H1 (cell line): Measurements from ENCODE around the gene IRAK3. TPM values are rescaled to one million over a fixed set of nuclear protein-coding genes. Genes with fewer than 3 reads are reported as not detected.

Experiments used
- CTCF ChIA-PET: fragments of 300-600 bp; sonication (Branson Sonifier 250); formaldehyde crosslinking; loops from one replicate; lab custom pipeline; 2021; ENCODE audit not compliant: partially characterized antibody; lab: Charles Lee
- POLR2A ChIA-PET: fragments of 300-600 bp; sonication (Branson Sonifier 250); formaldehyde crosslinking; loops from one replicate; lab custom pipeline; 2021; ENCODE audit warnings: inconsistent platforms; ENCODE audit not compliant: partially characterized antibody; lab: Charles Lee
- DNase-seq, 2 experiments: peaks; one replicate each; pipeline versions ENCODE4 v3.0.0 to v3.0.0-alpha.2; 2010 to 2022; ENCODE audit warnings: low spot score in 2 of 2, low read depth in 1 of 2, mixed read lengths in 1 of 2
- FAIRE-seq: peaks from 2 replicates; lab custom pipeline; 2011; peaks lifted over from hg19 to GRCh38; lab: Jason Lieb, UNC
- H2AFZ ChIP-seq: 2 replicates; pipeline ENCODE4 v1.8.1; 2012; ENCODE audit warnings: low read length, inconsistent platforms
- H2AK5ac ChIP-seq: 2 replicates; pipeline ENCODE4 v1.6.1; 2013; ENCODE audit warnings: low read depth, low read length
- H2BK120ac ChIP-seq: replicated peaks from 2 replicates; pipeline ENCODE3; 2013; ENCODE audit warnings: low read depth, low read length, inconsistent platforms
- H2BK12ac ChIP-seq: 2 replicates; pipeline ENCODE4 v1.6.1; 2013; ENCODE audit warnings: low read depth, low read length
- H2BK15ac ChIP-seq: 2 replicates; pipeline ENCODE4 v1.6.1; 2013; ENCODE audit warnings: low read length
- H2BK20ac ChIP-seq: 2 replicates; pipeline ENCODE4 v1.6.1; 2013; ENCODE audit warnings: low read length
- H2BK5ac ChIP-seq: 2 replicates; pipeline ENCODE4 v1.6.1; 2013; ENCODE audit warnings: low read depth, low read length
- H3K14ac ChIP-seq: 2 replicates; pipeline ENCODE4 v1.6.1; 2013; ENCODE audit warnings: inconsistent platforms; ENCODE audit not compliant: insufficient read length
- H3K18ac ChIP-seq: 2 replicates; pipeline ENCODE4 v1.6.1; 2013; ENCODE audit warnings: low read length; ENCODE audit errors: extremely low read depth
- H3K23ac ChIP-seq: 2 replicates; pipeline ENCODE4 v1.6.1; 2013; ENCODE audit warnings: inconsistent platforms; ENCODE audit not compliant: insufficient read length
- H3K23me2 ChIP-seq: 2 replicates; pipeline ENCODE4 v1.6.1; 2013; ENCODE audit warnings: low read depth, low read length
- H3K27ac ChIP-seq: 2 replicates; pipeline ENCODE4 v1.6.1; 2011; ENCODE audit warnings: low read depth, low read length, inconsistent platforms
- H3K27me3 ChIP-seq, 4 experiments: replicated peaks in 1 of 4; 1 replicate in 1 of 4; 2 replicates in 3 of 4; pipeline versions ENCODE4 v1.6.1 to v1.8.1; 2011 to 2013; ENCODE audit warnings: low read length in 3 of 4, mild to moderate bottlenecking in 3 of 4, inconsistent platforms in 2 of 4, mixed read lengths in 2 of 4, moderate library complexity in 1 of 4; ENCODE audit not compliant: control insufficient read depth in 3 of 4, insufficient read depth in 3 of 4; ENCODE audit errors: extremely low read depth in 1 of 4
- H3K36me3 ChIP-seq, 4 experiments: 2 replicates each; pipeline versions ENCODE4 v1.6.1 to v1.8.1; 2011 to 2013; ENCODE audit warnings: mild to moderate bottlenecking in 4 of 4, low read length in 3 of 4, moderate library complexity in 2 of 4, control low read depth in 1 of 4, inconsistent platforms in 1 of 4; ENCODE audit not compliant: insufficient read depth in 4 of 4, control insufficient read depth in 2 of 4
- H3K4ac ChIP-seq: replicated peaks from 2 replicates; pipeline ENCODE3; 2013; ENCODE audit warnings: low read length, low read depth, mixed read lengths, inconsistent platforms; ENCODE audit not compliant: insufficient read length
- H3K4me1 ChIP-seq, 4 experiments: replicated peaks in 1 of 4; 1 replicate in 1 of 4; 2 replicates in 3 of 4; pipeline versions ENCODE4 v1.6.1 to v1.8.1; 2011 to 2013; ENCODE audit warnings: low read length in 3 of 4, inconsistent platforms in 2 of 4, mixed read lengths in 1 of 4; ENCODE audit not compliant: insufficient read depth in 4 of 4, control insufficient read depth in 3 of 4
- H3K4me2 ChIP-seq, 2 experiments: 2 replicates each; pipeline versions ENCODE4 v1.6.1 to v1.8.1; 2011 to 2013; ENCODE audit warnings: low read depth in 2 of 2, low read length in 2 of 2, control low read depth in 1 of 2, inconsistent platforms in 1 of 2, mild to moderate bottlenecking in 1 of 2; ENCODE audit not compliant: insufficient read depth in 1 of 2
- H3K4me3 ChIP-seq, 4 experiments: fragments of 200-600, 300-600 bp in 1 of 4; sonication (generic), shearing (Covaris generic), sonication (Bioruptor Twin) in 1 of 4; 2 replicates each; pipeline versions ENCODE4 v1.5.1 to v1.8.1; 2011 to 2016; ENCODE audit warnings: low read length in 4 of 4, low read depth in 3 of 4, control low read depth in 2 of 4, inconsistent platforms in 2 of 4, mild to moderate bottlenecking in 2 of 4, mixed read lengths in 1 of 4, moderate library complexity in 1 of 4; ENCODE audit not compliant: insufficient read depth in 2 of 4; ENCODE audit errors: extremely low read depth in 1 of 4
- H3K56ac ChIP-seq: replicated peaks from 2 replicates; pipeline ENCODE3; 2013; ENCODE audit warnings: low read depth, mild to moderate bottlenecking, mixed read lengths, low read length, inconsistent platforms; ENCODE audit not compliant: insufficient read length
- H3K79me1 ChIP-seq: 2 replicates; pipeline ENCODE4 v1.6.1; 2013; ENCODE audit warnings: low read depth, low read length, control low read depth
- H3K79me2 ChIP-seq, 2 experiments: 2 replicates each; pipeline versions ENCODE4 v1.6.1 to v1.8.1; 2012 to 2013; ENCODE audit warnings: low read length in 2 of 2, mild to moderate bottlenecking in 2 of 2, inconsistent platforms in 1 of 2; ENCODE audit not compliant: insufficient read depth in 2 of 2, control insufficient read depth in 1 of 2
- H3K9ac ChIP-seq, 4 experiments: replicated peaks in 1 of 4; 1 replicate in 1 of 4; 2 replicates in 3 of 4; pipeline versions ENCODE4 v1.6.1 to v1.8.1; 2011 to 2013; ENCODE audit warnings: low read depth in 3 of 4, low read length in 3 of 4, control low read depth in 2 of 4, mild to moderate bottlenecking in 2 of 4, moderate library complexity in 2 of 4, inconsistent platforms in 1 of 4; ENCODE audit errors: extremely low read depth in 1 of 4
- H3K9me3 ChIP-seq, 2 experiments: 2 replicates each; pipeline versions ENCODE4 v1.6.1 to v1.8.1; 2012 to 2013; ENCODE audit warnings: mild to moderate bottlenecking in 2 of 2, moderate library complexity in 2 of 2, control low read depth in 1 of 2, inconsistent platforms in 1 of 2, low read depth in 1 of 2, low read length in 1 of 2, mixed read lengths in 1 of 2; ENCODE audit not compliant: insufficient read depth in 2 of 2
- H4K20me1 ChIP-seq, 2 experiments: replicated peaks in 1 of 2; 2 replicates each; pipeline versions ENCODE3 to v1.8.1; 2011 to 2013; ENCODE audit warnings: inconsistent platforms in 2 of 2, low read length in 2 of 2, mild to moderate bottlenecking in 1 of 2; ENCODE audit not compliant: insufficient read depth in 2 of 2, control insufficient read depth in 1 of 2
- H4K5ac ChIP-seq: 2 replicates; pipeline ENCODE4 v1.6.1; 2013; ENCODE audit warnings: low read length, low read depth, mixed read lengths, inconsistent platforms; ENCODE audit not compliant: insufficient read length
- H4K8ac ChIP-seq: 2 replicates; pipeline ENCODE4 v1.8.0; 2013; ENCODE audit warnings: mild to moderate bottlenecking, moderate library complexity, low read length, inconsistent platforms; ENCODE audit not compliant: insufficient read depth; ENCODE audit errors: extremely low read depth
- H4K91ac ChIP-seq: replicated peaks from 2 replicates; pipeline ENCODE3; 2013; ENCODE audit warnings: low read length, mixed read lengths, inconsistent platforms; ENCODE audit not compliant: insufficient read length
- EZH2 ChIP-seq: fragments of 200-600 bp; sonication (generic); IDR thresholded peaks from 2 replicates; pipeline ENCODE4 v1.7.1; 2012; ENCODE audit warnings: low read depth, mild to moderate bottlenecking, moderate library complexity, low read length, inconsistent platforms; ENCODE audit not compliant: severe bottlenecking
- HDAC2 ChIP-seq, 2 experiments: fragments of 300-600 bp in 1 of 2; sonication (generic) in 1 of 2; IDR thresholded peaks; 2 replicates each; pipeline ENCODE4 v1.6.1; 2011 to 2012; ENCODE audit warnings: low read depth in 2 of 2, low read length in 2 of 2, mild to moderate bottlenecking in 2 of 2, moderate library complexity in 2 of 2, borderline replicate concordance in 1 of 2, inconsistent platforms in 1 of 2
- KDM4A ChIP-seq: IDR thresholded peaks from one replicate; pipeline ENCODE4 v1.7.1; 2012; ENCODE audit warnings: low read depth, mild to moderate bottlenecking, moderate library complexity, low read length, inconsistent platforms; ENCODE audit not compliant: severe bottlenecking
- NANOG ChIP-seq: IDR thresholded peaks from 2 replicates; pipeline ENCODE4 v1.6.1; 2011; ENCODE audit warnings: low read length, low read depth, mild to moderate bottlenecking, inconsistent platforms; ENCODE audit not compliant: insufficient read depth, poor library complexity, severe bottlenecking
- RXRA ChIP-seq: IDR thresholded peaks from 2 replicates; pipeline ENCODE4 v1.6.1; 2011; ENCODE audit warnings: low read depth, mild to moderate bottlenecking, low read length, moderate library complexity; ENCODE audit not compliant: insufficient read depth
- TCF12 ChIP-seq: IDR thresholded peaks from 2 replicates; pipeline ENCODE4 v1.6.1; 2011; ENCODE audit warnings: low read depth, mild to moderate bottlenecking, low read length
- YY1 ChIP-seq: IDR thresholded peaks from 2 replicates; pipeline ENCODE4 v1.6.1; 2011; ENCODE audit warnings: low read depth, mild to moderate bottlenecking, low read length
- ZNF274 ChIP-seq: IDR thresholded peaks from 2 replicates; pipeline ENCODE4 v1.7.0; 2012; ENCODE audit warnings: low read length, borderline replicate concordance; ENCODE audit errors: extremely low read depth
- WGBS, 2 experiments: shearing (Covaris generic) in 1 of 2; methylation state at CpG; one replicate each; pipeline versions ENCODE4 v1.1.6 to v1.1.7; 2013 to 2015; ENCODE audit warnings: low lambda C conversion rate in 2 of 2, mixed read lengths in 2 of 2, inconsistent platforms in 1 of 2, low coverage in 1 of 2, missing lambda C conversion rate in 1 of 2; ENCODE audit not compliant: insufficient replicate concordance in 2 of 2, insufficient coverage in 1 of 2, insufficient read length in 1 of 2; ENCODE audit errors: extremely low coverage in 1 of 2, missing lambda C conversion rate in 1 of 2; 5-methylcytosine and 5-hydroxymethylcytosine counted together
- polyA plus RNA-seq, 7 experiments: library from polyadenylated mRNA; depleted of rRNA in 3 of 7; stranded (reverse) in 5 of 7; unstranded in 2 of 7; fragments of >200 nt in 5 of 7; fragments of 200-250 nt in 2 of 7; gene quantifications; 1 replicate in 5 of 7; 2 replicates in 1 of 7; 4 replicates in 1 of 7; pipeline versions ENCODE4 v1.2.1 to v1.2.3, GENCODE V29; 2011 to 2013; ENCODE audit warnings: missing spikeins in 2 of 7, mixed read lengths in 2 of 7
- total RNA-seq: library from RNA; stranded (reverse); fragmentation: NEBNext Ultra II Directional; extraction: Animal tissue kit (Norgen Biotek cat#: 25700); gene quantifications from 2 replicates; pipeline ENCODE4 v1.2.1, GENCODE V29; 2021
- TF ChIP-seq, protein P1 (sequence below): IDR thresholded peaks from 2 replicates; pipeline ENCODE4 v1.6.1; 2012; ENCODE audit warnings: low read length, inconsistent platforms

The IRAK3 gene
- total and polyA plus RNA-seq, 2 of the 8 experiments (the other 6 are each of a cell fraction or from before 2014, with no cell fraction given) = 0.51 to 2.2 TPM

DNA sequence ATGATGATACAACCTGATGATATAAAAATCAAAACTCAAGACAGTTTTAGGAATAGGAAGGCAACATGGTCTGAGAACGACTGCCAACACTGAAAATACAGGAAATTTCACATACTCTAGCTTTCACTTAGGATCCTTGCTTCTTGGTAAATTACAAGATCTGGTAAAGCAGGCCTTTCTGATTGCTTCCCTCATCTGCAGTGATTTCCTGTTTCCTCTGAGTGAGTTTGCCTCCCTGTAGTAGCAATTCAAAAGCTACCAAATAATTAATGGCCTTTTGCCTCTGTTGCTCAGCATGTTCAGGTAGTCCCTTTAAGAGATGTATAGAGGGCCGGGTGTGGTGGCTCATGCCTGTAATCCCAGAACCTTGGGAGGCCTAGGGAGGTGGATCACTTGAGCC is 2.0 kb upstream of the IRAK3 start:
- Histone ChIP-seq H3K14ac (no peak overlapping the region), H3K18ac (no peak overlapping the region), H2BK15ac (no peak overlapping the region), H3K4ac (no peak overlapping the region), H3K79me2 (no peaks in the 10 kb centered on the region), H2BK5ac (no peak overlapping the region), H3K4me3 (no peak overlapping the region), H3K9me3 (no peaks in the 10 kb centered on the region), H2AK5ac (no peak overlapping the region), H3K23me2 (peaks cover 7% of the 10 kb centered on the region; the same call in 1 of the 2 replicates), H3K27ac (no peak overlapping the region), H2BK120ac (no peak overlapping the region), H3K4me1 (peaks cover 0 to 4% (median 1%) of the 10 kb centered on the region in 4 experiments; a peak in 3 of 7 replicates), H3K9ac (no peak overlapping the region), H4K91ac (no peak overlapping the region), H2AFZ (no peak overlapping the region), H4K20me1 (no peaks in the 10 kb centered on the region), H4K8ac (no peak overlapping the region), H3K23ac (no peak overlapping the region), H4K5ac (no peak overlapping the region), H2BK20ac (no peak overlapping the region), H3K27me3 (peaks cover 9 to 29% (median 25%) of the 10 kb centered on the region in 4 experiments), H3K4me2 (no peak overlapping the region), H3K36me3 (no peaks in the 10 kb centered on the region), H2BK12ac (no peak overlapping the region), H3K79me1 (no peaks in the 10 kb centered on the region), H3K56ac (no peak overlapping the region)
- DNase-seq (no peak), FAIRE-seq (no peak)
- WGBS, 2 experiments = 88% methylated on average over 2 of the region's 2 CpGs; no CpG with 5 or more reads in 1 of the 2 experiments
- ChIA-PET CTCF (interaction anchor here (2.4 kb wide), 1 partner anchor 18 kb away, joined by 8 read pairs; the partner anchor contains the start of gene TMBIM4), POLR2A (interaction anchor here (0.7 to 1.8 kb wide), 2 partner anchors 11 to 17 kb away, joined by 4 read pairs; partner anchors contain the start of gene TMBIM4)
- TF ChIP-seq KDM4A (no peak), YY1 (no peak), HDAC2 (IDR thresholded peaks at IDR 0.05; ENCODE audit: borderline replicate concordance in 1 of 2, low read depth in 2 of 2, low read length in 2 of 2) (no peak), EZH2 (no peak), ZNF274 (no peak), NANOG (no peak), RXRA (no peak), TCF12 (no peak)
- TF ChIP-seq, protein P1, sequence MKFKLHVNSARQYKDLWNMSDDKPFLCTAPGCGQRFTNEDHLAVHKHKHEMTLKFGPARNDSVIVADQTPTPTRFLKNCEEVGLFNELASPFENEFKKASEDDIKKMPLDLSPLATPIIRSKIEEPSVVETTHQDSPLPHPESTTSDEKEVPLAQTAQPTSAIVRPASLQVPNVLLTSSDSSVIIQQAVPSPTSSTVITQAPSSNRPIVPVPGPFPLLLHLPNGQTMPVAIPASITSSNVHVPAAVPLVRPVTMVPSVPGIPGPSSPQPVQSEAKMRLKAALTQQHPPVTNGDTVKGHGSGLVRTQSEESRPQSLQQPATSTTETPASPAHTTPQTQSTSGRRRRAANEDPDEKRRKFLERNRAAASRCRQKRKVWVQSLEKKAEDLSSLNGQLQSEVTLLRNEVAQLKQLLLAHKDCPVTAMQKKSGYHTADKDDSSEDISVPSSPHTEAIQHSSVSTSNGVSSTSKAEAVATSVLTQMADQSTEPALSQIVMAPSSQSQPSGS = no peak
